Measurements from ENCODE around the gene CLPTM1L. TPM values are rescaled to one million over a fixed set of nuclear protein-coding genes. Genes with fewer than 3 reads are reported as not detected.
"Not testable (repeated sequence)": the region's sequence is repeated elsewhere in the genome, so short reads cannot be mapped to it uniquely, and the experiment has no call there.

Gene CLPTM1L
- total and polyA plus RNA-seq, 2 donors, result 60.7 to 142 TPM

- Histone ChIP-seq H3K4me3 (ENCODE audit: low read length in 2 of 2) (no peak overlapping the region), H3K4me1 (ENCODE audit: control insufficient read depth in 2 of 2, insufficient read depth in 2 of 2, low read length in 2 of 2) (peaks cover 23 to 33% of the 10 kb centered on the region in 2 donors), H3K36me3 (ENCODE audit: control insufficient read depth in 2 of 2, insufficient read depth in 2 of 2, low read length in 1 of 2) (peaks cover 91 to 95% of the 10 kb centered on the region in 2 donors), H3K9me3 (ENCODE audit: control insufficient read depth in 2 of 2, insufficient read depth in 1 of 2, low read length in 1 of 2) (peaks cover 2 to 5% of the 10 kb centered on the region in 2 donors), H3K27ac (ENCODE audit: low read depth in 1 of 2, low read length in 1 of 2) (peak overlapping the region; percentile 57 to 86), H3K27me3 (ENCODE audit: control insufficient read depth in 2 of 2, insufficient read depth in 1 of 2, low read length in 1 of 2) (no peaks in the 10 kb centered on the region)
- no peak for DNase-seq (ENCODE audit: low read depth in 6 of 9, low spot score in 9 of 9)
- 92% methylated on average over 19 of the region's 19 CpGs for WGBS
Observed at GRCh38 chr5:1335540-1336095, 9.3 kb downstream of the CLPTM1L start.

DNA sequence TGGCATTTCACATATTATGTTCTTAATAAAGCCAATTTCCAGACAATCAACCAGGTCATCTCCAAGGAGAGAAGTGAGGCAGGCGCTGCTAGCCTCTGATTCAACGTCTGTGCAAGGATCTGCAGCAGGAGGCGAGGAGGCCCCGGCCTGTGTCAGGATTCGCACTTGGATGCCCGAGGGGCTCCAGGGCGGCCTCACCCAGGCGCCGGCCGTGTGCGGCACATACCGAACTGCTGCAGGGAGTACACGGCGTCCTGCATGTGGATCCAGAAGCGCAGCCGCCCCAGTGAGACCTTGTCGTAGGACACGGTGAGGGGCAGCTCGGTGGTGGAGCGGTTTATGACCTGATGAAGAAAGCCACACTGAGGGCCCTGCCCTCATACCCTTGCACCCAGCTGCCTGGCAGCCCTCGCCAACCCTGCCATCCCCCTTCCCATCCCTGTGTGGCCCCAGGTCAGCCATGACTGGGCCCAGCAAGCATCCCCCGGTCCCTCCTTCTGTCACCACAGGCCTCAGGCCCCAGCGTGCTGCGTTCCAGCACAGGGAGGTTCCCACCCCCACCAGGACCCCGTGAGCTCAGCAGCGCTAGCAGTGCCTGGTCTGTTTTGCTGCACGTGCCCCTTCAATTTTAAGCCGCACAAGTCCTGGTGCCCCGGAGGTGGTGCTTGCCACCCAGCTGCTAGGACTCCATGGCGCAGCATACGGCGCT, 9.9 kb downstream of the CLPTM1L start:
- no peak for DNase-seq (ENCODE audit: low read depth in 6 of 9, low spot score in 9 of 9)
- Histone ChIP-seq H3K4me1 (ENCODE audit: control insufficient read depth in 2 of 2, insufficient read depth in 2 of 2, low read length in 2 of 2) (peaks cover 23 to 33% of the 10 kb centered on the region in 2 donors), H3K27ac (ENCODE audit: low read depth in 1 of 2, low read length in 1 of 2) (no peak overlapping the region), H3K27me3 (ENCODE audit: control insufficient read depth in 2 of 2, insufficient read depth in 1 of 2, low read length in 1 of 2) (no peaks in the 10 kb centered on the region), H3K9me3 (ENCODE audit: control insufficient read depth in 2 of 2, insufficient read depth in 1 of 2, low read length in 1 of 2) (peaks cover 2 to 5% of the 10 kb centered on the region in 2 donors), H3K4me3 (ENCODE audit: low read length in 2 of 2) (no peak overlapping the region), H3K36me3 (ENCODE audit: control insufficient read depth in 2 of 2, insufficient read depth in 2 of 2, low read length in 1 of 2) (peaks cover 91 to 95% of the 10 kb centered on the region in 2 donors)
- whole genome bisulfite sequencing, result 98% methylated on average over 32 of the region's 32 CpGs

DNA sequence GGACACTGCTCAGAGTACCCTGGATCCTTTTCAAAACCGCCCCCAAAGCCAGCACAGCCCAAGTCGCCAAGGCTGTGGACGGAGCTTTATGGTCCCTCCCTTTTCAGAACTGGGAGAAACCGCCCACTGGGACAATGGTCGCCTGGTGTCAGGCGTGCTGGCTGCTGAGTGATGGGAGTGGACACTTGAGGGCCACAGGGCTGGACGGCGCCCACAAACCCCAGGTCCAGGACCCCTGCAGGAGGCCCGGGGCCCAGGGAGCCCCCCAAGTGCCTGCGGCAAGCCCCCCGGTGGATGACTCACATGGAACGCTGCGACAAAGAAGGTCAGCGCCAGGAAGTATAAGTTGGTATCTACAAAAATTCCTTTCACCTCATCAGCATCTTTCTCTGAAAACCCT, 10.9 kb downstream of the CLPTM1L start:
- DNase-seq (ENCODE audit: low read depth in 6 of 9, low spot score in 9 of 9), result no peak
- over 99% methylated on average over 14 of the region's 14 CpGs for WGBS
- peaks cover 2 to 5% of the 10 kb centered on the region in 2 donors for H3K9me3 ChIP-seq (ENCODE audit: control insufficient read depth in 2 of 2, insufficient read depth in 1 of 2, low read length in 1 of 2)

GRCh38 chr5:1333286-1333685, 11.6 kb downstream of the CLPTM1L start:
- Histone ChIP-seq H3K4me1 (ENCODE audit: control insufficient read depth in 2 of 2, insufficient read depth in 2 of 2, low read length in 2 of 2) (peaks cover 28 to 33% of the 10 kb centered on the region in 2 donors), H3K36me3 (ENCODE audit: control insufficient read depth in 2 of 2, insufficient read depth in 2 of 2, low read length in 1 of 2) (peaks cover 89 to 90% of the 10 kb centered on the region in 2 donors)
- not testable (repeated sequence) for H3K9me3 ChIP-seq (ENCODE audit: control insufficient read depth in 2 of 2, insufficient read depth in 1 of 2, low read length in 1 of 2); DNase-seq (ENCODE audit: low read depth in 6 of 9, low spot score in 9 of 9); H3K27me3 ChIP-seq (ENCODE audit: control insufficient read depth in 2 of 2, insufficient read depth in 1 of 2, low read length in 1 of 2); H3K4me3 ChIP-seq (ENCODE audit: low read length in 2 of 2); H3K27ac ChIP-seq (ENCODE audit: low read depth in 1 of 2, low read length in 1 of 2)
- 95% methylated on average over 5 of the region's 5 CpGs for WGBS

More for the DNA sequence above, 10.9 kb downstream of the CLPTM1L start:
- H3K36me3 ChIP-seq (ENCODE audit: control insufficient read depth in 2 of 2, insufficient read depth in 2 of 2, low read length in 1 of 2), result peaks cover 90 to 91% of the 10 kb centered on the region in 2 donors
- peaks cover 23 to 33% of the 10 kb centered on the region in 2 donors for H3K4me1 ChIP-seq (ENCODE audit: control insufficient read depth in 2 of 2, insufficient read depth in 2 of 2, low read length in 2 of 2)
- H3K27ac ChIP-seq (ENCODE audit: low read depth in 1 of 2, low read length in 1 of 2), result no peak overlapping the region
- no peaks in the 10 kb centered on the region for H3K27me3 ChIP-seq (ENCODE audit: control insufficient read depth in 2 of 2, insufficient read depth in 1 of 2, low read length in 1 of 2)
- no peak overlapping the region for H3K4me3 ChIP-seq (ENCODE audit: low read length in 2 of 2)

GRCh38 chr5:1332461-1333001, 12.4 kb downstream of the CLPTM1L start:
- peaks cover 25 to 26% of the 10 kb centered on the region in 2 donors for H3K4me1 ChIP-seq (ENCODE audit: control insufficient read depth in 2 of 2, insufficient read depth in 2 of 2, low read length in 2 of 2)
- no peak overlapping the region for H3K27ac ChIP-seq (ENCODE audit: low read depth in 1 of 2, low read length in 1 of 2)
- H3K4me3 ChIP-seq (ENCODE audit: low read length in 2 of 2), result no peak overlapping the region
- no peak for DNase-seq (ENCODE audit: low read depth in 6 of 9, low spot score in 9 of 9)
- H3K9me3 ChIP-seq (ENCODE audit: control insufficient read depth in 2 of 2, insufficient read depth in 1 of 2, low read length in 1 of 2), result no peaks in the 10 kb centered on the region
- peaks cover 82% of the 10 kb centered on the region in 2 donors for H3K36me3 ChIP-seq (ENCODE audit: control insufficient read depth in 2 of 2, insufficient read depth in 2 of 2, low read length in 1 of 2)
- WGBS, result 97% methylated on average over 11 of the region's 11 CpGs
- H3K27me3 ChIP-seq (ENCODE audit: control insufficient read depth in 2 of 2, insufficient read depth in 1 of 2, low read length in 1 of 2), result no peaks in the 10 kb centered on the region

- Histone ChIP-seq H3K27ac (ENCODE audit: low read depth in 1 of 2, low read length in 1 of 2) (no peak overlapping the region), H3K4me1 (ENCODE audit: control insufficient read depth in 2 of 2, insufficient read depth in 2 of 2, low read length in 2 of 2) (peaks cover 19 to 20% of the 10 kb centered on the region in 2 donors)
Observed at GRCh38 chr5:1331861-1332405, 13.0 kb downstream of the CLPTM1L start.

DNA sequence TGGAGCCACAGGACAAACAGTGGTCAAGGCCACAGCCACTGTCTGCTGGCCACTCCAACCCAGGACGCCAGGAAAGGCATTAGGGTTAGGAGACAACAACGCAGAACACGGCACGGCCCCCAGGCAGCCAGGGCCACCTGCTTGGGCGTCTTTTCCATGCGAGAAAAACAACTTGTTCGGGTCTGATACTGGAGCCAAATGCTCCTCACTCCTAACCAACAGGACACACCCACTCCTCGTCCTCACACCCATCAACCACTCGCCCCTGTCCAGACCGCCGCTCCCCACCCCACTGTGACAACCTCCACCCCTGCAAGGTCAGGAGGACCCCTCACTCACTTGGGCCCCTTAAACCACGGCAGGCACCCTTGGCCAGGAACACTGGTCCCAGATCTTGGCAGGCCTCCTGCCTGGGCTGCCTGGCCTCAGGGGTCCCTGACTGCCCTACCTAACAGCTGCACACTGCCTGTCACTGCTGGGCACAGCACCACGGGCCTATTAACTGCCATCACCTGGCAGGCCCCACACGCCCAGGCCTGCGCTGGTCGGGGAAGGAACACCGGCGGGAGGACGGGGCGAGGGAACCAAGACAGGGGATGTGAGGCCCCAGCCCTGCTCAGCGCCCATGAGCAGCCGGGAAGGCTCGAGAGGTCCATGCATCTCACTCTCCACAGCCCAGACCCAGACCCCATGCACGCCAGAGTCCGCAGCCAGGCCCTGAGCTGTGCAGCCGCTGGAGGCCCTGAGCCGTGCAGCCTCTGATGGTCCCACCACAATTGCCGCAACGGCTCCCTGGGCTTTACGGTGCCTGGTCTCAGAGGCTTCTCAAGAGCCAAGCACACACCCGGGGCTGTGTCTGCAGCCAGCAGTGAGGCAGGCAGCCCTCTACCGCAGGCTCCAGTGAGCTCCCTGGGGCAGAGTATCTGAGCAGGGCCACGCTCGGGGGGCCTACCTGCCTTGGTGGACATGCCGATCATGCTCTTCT, 13.8 kb downstream of the CLPTM1L start:
- Histone ChIP-seq H3K27me3 (ENCODE audit: control insufficient read depth in 2 of 2, insufficient read depth in 1 of 2, low read length in 1 of 2) (no peaks in the 10 kb centered on the region), H3K4me3 (ENCODE audit: low read length in 2 of 2) (no peak overlapping the region), H3K36me3 (ENCODE audit: control insufficient read depth in 2 of 2, insufficient read depth in 2 of 2, low read length in 1 of 2) (peaks cover 69 to 81% of the 10 kb centered on the region in 2 donors), H3K4me1 (ENCODE audit: control insufficient read depth in 2 of 2, insufficient read depth in 2 of 2, low read length in 2 of 2) (peaks cover 11 to 13% of the 10 kb centered on the region in 2 donors), H3K9me3 (ENCODE audit: control insufficient read depth in 2 of 2, insufficient read depth in 1 of 2, low read length in 1 of 2) (no peaks in the 10 kb centered on the region), H3K27ac (ENCODE audit: low read depth in 1 of 2, low read length in 1 of 2) (no peak overlapping the region)
- DNase-seq (ENCODE audit: low read depth in 6 of 9, low spot score in 9 of 9), result no peak
- WGBS, result 97% methylated on average over 35 of the region's 35 CpGs

More at GRCh38 chr5:1331861-1332405, 13.0 kb downstream of the CLPTM1L start:
- Histone ChIP-seq H3K27me3 (ENCODE audit: control insufficient read depth in 2 of 2, insufficient read depth in 1 of 2, low read length in 1 of 2) (no peaks in the 10 kb centered on the region), H3K4me3 (ENCODE audit: low read length in 2 of 2) (no peak overlapping the region), H3K36me3 (ENCODE audit: control insufficient read depth in 2 of 2, insufficient read depth in 2 of 2, low read length in 1 of 2) (peaks cover 76 to 78% of the 10 kb centered on the region in 2 donors), H3K9me3 (ENCODE audit: control insufficient read depth in 2 of 2, insufficient read depth in 1 of 2, low read length in 1 of 2) (no peaks in the 10 kb centered on the region)
- WGBS, result 96% methylated on average over 11 of the region's 11 CpGs
- DNase-seq (ENCODE audit: low read depth in 6 of 9, low spot score in 9 of 9), result no peak

GRCh38 chr5:1330146-1330846, 14.6 kb downstream of the CLPTM1L start:
- WGBS, result 94% methylated on average over 23 of the region's 23 CpGs
- Histone ChIP-seq H3K27me3 (ENCODE audit: control insufficient read depth in 2 of 2, insufficient read depth in 1 of 2, low read length in 1 of 2) (no peaks in the 10 kb centered on the region), H3K9me3 (ENCODE audit: control insufficient read depth in 2 of 2, insufficient read depth in 1 of 2, low read length in 1 of 2) (no peaks in the 10 kb centered on the region), H3K27ac (ENCODE audit: low read depth in 1 of 2, low read length in 1 of 2) (peak overlapping the region in 1 of 2 donors; percentile 42), H3K36me3 (ENCODE audit: control insufficient read depth in 2 of 2, insufficient read depth in 2 of 2, low read length in 1 of 2) (peaks cover 69 to 81% of the 10 kb centered on the region in 2 donors), H3K4me3 (ENCODE audit: low read length in 2 of 2) (no peak overlapping the region), H3K4me1 (ENCODE audit: control insufficient read depth in 2 of 2, insufficient read depth in 2 of 2, low read length in 2 of 2) (peaks cover 3 to 5% of the 10 kb centered on the region in 2 donors)
- no peak for DNase-seq (ENCODE audit: low read depth in 6 of 9, low spot score in 9 of 9)
